Astrocyte (in vitro differentiated cells and primary cell): ENCODE data around the gene PARP16.

Experiments used
- EZH2 ChIP-seq: IDR thresholded peaks from 2 replicates; pipeline ENCODE4 v1.6.1; 2012; ENCODE audit warnings: mild to moderate bottlenecking, low read length, inconsistent platforms; ENCODE audit not compliant: insufficient read depth
- TF ChIP-seq, protein P1 (sequence below): IDR thresholded peaks from 2 replicates; pipeline ENCODE4 v1.5.1; 2011; ENCODE audit warnings: low read depth, mild to moderate bottlenecking, inconsistent platforms, low read length, moderate library complexity; ENCODE audit not compliant: insufficient read depth

DNA sequence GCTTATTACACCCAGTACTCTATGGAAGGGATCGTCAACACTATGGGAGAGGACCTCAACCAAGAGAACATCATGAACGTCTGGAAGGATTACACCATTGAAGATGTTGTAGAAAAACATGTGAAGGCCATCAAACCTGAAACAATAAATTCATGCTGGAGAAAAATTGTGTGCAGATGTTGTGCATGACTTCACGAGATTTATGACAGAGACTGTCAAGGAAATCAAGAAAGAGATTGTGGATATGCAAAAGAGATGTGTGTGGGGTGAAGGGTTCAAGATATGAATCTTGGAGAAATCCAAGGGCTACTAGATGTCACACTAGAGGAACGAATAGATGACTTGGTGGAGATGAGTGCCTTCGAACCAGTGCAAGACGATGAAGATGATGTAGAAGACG is 3.5 kb upstream of the PARP16 start:
- TF ChIP-seq EZH2, result no peak
- TF ChIP-seq, protein P1, sequence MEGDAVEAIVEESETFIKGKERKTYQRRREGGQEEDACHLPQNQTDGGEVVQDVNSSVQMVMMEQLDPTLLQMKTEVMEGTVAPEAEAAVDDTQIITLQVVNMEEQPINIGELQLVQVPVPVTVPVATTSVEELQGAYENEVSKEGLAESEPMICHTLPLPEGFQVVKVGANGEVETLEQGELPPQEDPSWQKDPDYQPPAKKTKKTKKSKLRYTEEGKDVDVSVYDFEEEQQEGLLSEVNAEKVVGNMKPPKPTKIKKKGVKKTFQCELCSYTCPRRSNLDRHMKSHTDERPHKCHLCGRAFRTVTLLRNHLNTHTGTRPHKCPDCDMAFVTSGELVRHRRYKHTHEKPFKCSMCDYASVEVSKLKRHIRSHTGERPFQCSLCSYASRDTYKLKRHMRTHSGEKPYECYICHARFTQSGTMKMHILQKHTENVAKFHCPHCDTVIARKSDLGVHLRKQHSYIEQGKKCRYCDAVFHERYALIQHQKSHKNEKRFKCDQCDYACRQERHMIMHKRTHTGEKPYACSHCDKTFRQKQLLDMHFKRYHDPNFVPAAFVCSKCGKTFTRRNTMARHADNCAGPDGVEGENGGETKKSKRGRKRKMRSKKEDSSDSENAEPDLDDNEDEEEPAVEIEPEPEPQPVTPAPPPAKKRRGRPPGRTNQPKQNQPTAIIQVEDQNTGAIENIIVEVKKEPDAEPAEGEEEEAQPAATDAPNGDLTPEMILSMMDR, result no peak
